Panc1 (cell line): ENCODE results near the gene TWIST2. TPM values are rescaled to one million over a fixed set of nuclear protein-coding genes. Genes with fewer than 3 reads are reported as not detected.

Experiments used
- ATAC-seq: fragments of 200-7000 bp; cut with Tn5 transposase; 2 replicates; pipeline ENCODE4 v1.9.1; 2020; ENCODE audit warnings: mild to moderate bottlenecking, moderate library complexity
- BruUV-seq: library from RNA; stranded (reverse); fragments of 400-500 nt; replicated peaks from 2 replicates; lab custom pipeline; 2021; lab: Mats Ljungman, UMichigan
- CTCF ChIA-PET: fragments of 300-600 bp; sonication (Branson Sonifier 250); formaldehyde crosslinking; loops from one replicate; lab custom pipeline; 2022; ENCODE audit warnings: antibody characterized with exemption; lab: Charles Lee
- POLR2A ChIA-PET: fragments of 300-600 bp; sonication (Branson Sonifier 250); formaldehyde crosslinking; loops from one replicate; lab custom pipeline; 2022; ENCODE audit warnings: antibody characterized with exemption; lab: Charles Lee
- DNase-seq: peaks from one replicate; pipeline ENCODE4 v3.0.0-alpha.2; 2010; ENCODE audit warnings: low read depth, low spot score
- H3K27ac ChIP-seq: 2 replicates; pipeline ENCODE4 v1.5.1; 2011; ENCODE audit warnings: mild to moderate bottlenecking, low read length, inconsistent platforms
- H3K27me3 ChIP-seq: fragments of 200-500 bp; sonication (Bioruptor generic); 2 replicates; pipeline ENCODE4 v1.6.0; 2014; ENCODE audit warnings: low read length, inconsistent platforms; ENCODE audit not compliant: control insufficient read depth, insufficient read depth
- H3K36me3 ChIP-seq: fragments of 200-500 bp; sonication (Bioruptor generic); 2 replicates; pipeline ENCODE4 v1.5.1; 2014; ENCODE audit warnings: inconsistent platforms, mild to moderate bottlenecking, low read length, moderate library complexity; ENCODE audit not compliant: control insufficient read depth, insufficient read depth
- H3K4me1 ChIP-seq: 2 replicates; pipeline ENCODE4 v1.5.1; 2011; ENCODE audit warnings: inconsistent platforms, mild to moderate bottlenecking, low read length, moderate library complexity; ENCODE audit not compliant: control insufficient read depth, insufficient read depth
- H3K4me3 ChIP-seq, 2 experiments: 2 replicates each; pipeline ENCODE4 v1.5.1; 2011 to 2012; ENCODE audit warnings: low read depth in 2 of 2, low read length in 2 of 2, mild to moderate bottlenecking in 2 of 2, inconsistent platforms in 1 of 2, moderate library complexity in 1 of 2
- H3K9me3 ChIP-seq: fragments of 200-500 bp; sonication (Bioruptor generic); 2 replicates; pipeline ENCODE4 v1.5.1; 2014; ENCODE audit warnings: low read depth, mild to moderate bottlenecking, inconsistent platforms, low read length, moderate library complexity; ENCODE audit not compliant: control insufficient read depth, insufficient read depth
- CTCF ChIP-seq: fragments of 450-650 bp; IDR thresholded peaks from 2 replicates; pipeline ENCODE4 v1.5.1; 2017; ENCODE audit warnings: mild to moderate bottlenecking
- POLR2AphosphoS5 ChIP-seq: IDR thresholded peaks from 2 replicates; pipeline ENCODE4 v1.6.1; 2012; ENCODE audit warnings: mild to moderate bottlenecking, low read depth, low read length, moderate library complexity
- REST ChIP-seq, 2 experiments: IDR thresholded peaks; 2 replicates each; pipeline ENCODE4 v1.6.1; 2011 to 2012; ENCODE audit warnings: low read depth in 2 of 2, control low read depth in 1 of 2, low read length in 1 of 2, mild to moderate bottlenecking in 1 of 2, moderate library complexity in 1 of 2; ENCODE audit not compliant: insufficient read depth in 1 of 2
- SIN3A ChIP-seq: IDR thresholded peaks from 2 replicates; pipeline ENCODE4 v1.6.1; 2012; ENCODE audit warnings: low read depth, mild to moderate bottlenecking, low read length, moderate library complexity, borderline replicate concordance; ENCODE audit not compliant: insufficient read depth
- TCF7L2 ChIP-seq: IDR thresholded peaks from 2 replicates; pipeline ENCODE4 v1.6.1; 2011; ENCODE audit warnings: mild to moderate bottlenecking, low read depth, low read length, inconsistent platforms
- in situ Hi-C: cut with HindIII; loops from 2 replicates; pipeline ENCODE4 v1.10.0; 2016; ENCODE audit warnings: low sequenced_read_pairs, low pct_unique_long_range_greater_than_20kb
- intact Hi-C: fragments of 100-400 bp; cut with micrococcal nuclease; formaldehyde crosslinking; loops from one replicate; pipeline ENCODE4 v1.10.0; 2022; ENCODE audit not compliant: unreplicated experiment
- total RNA-seq: library from RNA; stranded (reverse); gene quantifications from one replicate; pipeline ENCODE4 v1.2.1, GENCODE V29; 2021; ENCODE audit not compliant: unreplicated experiment

TWIST2 gene
- total RNA-seq, 1 experiment from 2014 or later: 4.2 TPM

- H3K4me1 ChIP-seq: no peaks in the 10 kb centered on the region
- BruUV-seq: no TSS peak
- intact Hi-C loops (no loop called here), in situ Hi-C loops (no loop called here)
- no peak overlapping the region for H3K4me3 ChIP-seq
- DNase-seq: no peak
- ChIA-PET POLR2A (no interaction called here), CTCF (no interaction called here)
- no peaks in the 10 kb centered on the region for H3K36me3 ChIP-seq
- no peaks in the 10 kb centered on the region for H3K9me3 ChIP-seq
- no peak overlapping the region for H3K27ac ChIP-seq
- TF ChIP-seq SIN3A (no peak), TCF7L2 (no peak), POLR2AphosphoS5 (no peak), CTCF (no peak), REST (IDR thresholded peaks at IDR 0.05; ENCODE audit: insufficient read depth in 1 of 2, low read depth in 2 of 2, low read length in 1 of 2) (no peak)
- no peaks in the 10 kb centered on the region for H3K27me3 ChIP-seq
- ATAC-seq: no peak
Measured at GRCh38 chr2:238907717-238908173, 59.9 kb downstream of the TWIST2 start.

GRCh38 chr2:238908960-238909951 is 61.4 kb downstream of the TWIST2 start:
- CTCF ChIA-PET: no interaction called here

More at GRCh38 chr2:238908960-238909951, 61.4 kb downstream of the TWIST2 start:
- Histone ChIP-seq H3K4me1 (no peaks in the 10 kb centered on the region), H3K27ac (no peak overlapping the region), H3K36me3 (no peaks in the 10 kb centered on the region), H3K4me3 (no peak overlapping the region), H3K27me3 (no peaks in the 10 kb centered on the region), H3K9me3 (no peaks in the 10 kb centered on the region)
- intact Hi-C loops: no loop called here
- BruUV-seq: no TSS peak
- no peak for TF ChIP-seq CTCF
- no peak for TF ChIP-seq TCF7L2
- no peak for TF ChIP-seq POLR2AphosphoS5
- no peak for TF ChIP-seq SIN3A
- no peak for TF ChIP-seq REST (IDR thresholded peaks at IDR 0.05; ENCODE audit: insufficient read depth in 1 of 2, low read depth in 2 of 2, low read length in 1 of 2)
- DNase-seq: no peak
- POLR2A ChIA-PET: no interaction called here
- ATAC-seq: peak; percentile 63
- in situ Hi-C loops: no loop called here
